Measurements from ENCODE around the gene NFATC2.
"Not testable (repeated sequence)": the region's sequence is repeated elsewhere in the genome, so short reads cannot be mapped to it uniquely, and the experiment has no call there.

Gene NFATC2

GRCh38 chr20:51553897-51554486 lies 11.5 kb upstream of the NFATC2 start:
- H3K9me3 ChIP-seq (ENCODE audit: control insufficient read depth, insufficient read depth, low read length), result no peaks in the 10 kb centered on the region
- H3K9ac ChIP-seq (ENCODE audit: low read depth, low read length), result no peak overlapping the region
- H3K27ac ChIP-seq (ENCODE audit: low read depth, low read length), result no peak overlapping the region
- peaks cover 2% of the 10 kb centered on the region for H3K27me3 ChIP-seq (ENCODE audit: control insufficient read depth, insufficient read depth, low read length)
- H3K4me3 ChIP-seq (ENCODE audit: low read depth, low read length), result no peak overlapping the region
- no peaks in the 10 kb centered on the region for H3K36me3 ChIP-seq (ENCODE audit: control insufficient read depth, insufficient read depth, low read length)
- no peaks in the 10 kb centered on the region for H3K4me1 ChIP-seq (ENCODE audit: control insufficient read depth, insufficient read depth, low read length)

GRCh38 chr20:51551186-51551585 lies 8.7 kb upstream of the NFATC2 start:
- H3K36me3 ChIP-seq (ENCODE audit: control insufficient read depth, insufficient read depth, low read length), result no peaks in the 10 kb centered on the region
- H3K9ac ChIP-seq (ENCODE audit: low read depth, low read length), result no peak overlapping the region
- H3K27ac ChIP-seq (ENCODE audit: low read depth, low read length), result no peak overlapping the region
- no peaks in the 10 kb centered on the region for H3K9me3 ChIP-seq (ENCODE audit: control insufficient read depth, insufficient read depth, low read length)
- H3K4me1 ChIP-seq (ENCODE audit: control insufficient read depth, insufficient read depth, low read length), result no peaks in the 10 kb centered on the region
- H3K27me3 ChIP-seq (ENCODE audit: control insufficient read depth, insufficient read depth, low read length), result peaks cover 19% of the 10 kb centered on the region
- H3K4me3 ChIP-seq (ENCODE audit: low read depth, low read length), result no peak overlapping the region

GRCh38 chr20:51549474-51549873 lies 7.0 kb upstream of the NFATC2 start:
- Histone ChIP-seq H3K4me3 (ENCODE audit: low read depth, low read length) (no peak overlapping the region), H3K4me1 (ENCODE audit: control insufficient read depth, insufficient read depth, low read length) (no peaks in the 10 kb centered on the region), H3K36me3 (ENCODE audit: control insufficient read depth, insufficient read depth, low read length) (no peaks in the 10 kb centered on the region), H3K9me3 (ENCODE audit: control insufficient read depth, insufficient read depth, low read length) (no peaks in the 10 kb centered on the region), H3K27ac (ENCODE audit: low read depth, low read length) (no peak overlapping the region), H3K9ac (ENCODE audit: low read depth, low read length) (no peak overlapping the region), H3K27me3 (ENCODE audit: control insufficient read depth, insufficient read depth, low read length) (peaks cover 35% of the 10 kb centered on the region)

GRCh38 chr20:51547951-51548350 lies 5.4 kb upstream of the NFATC2 start:
- Histone ChIP-seq H3K9ac (ENCODE audit: low read depth, low read length) (no peak overlapping the region), H3K4me1 (ENCODE audit: control insufficient read depth, insufficient read depth, low read length) (no peaks in the 10 kb centered on the region), H3K4me3 (ENCODE audit: low read depth, low read length) (no peak overlapping the region), H3K27ac (ENCODE audit: low read depth, low read length) (no peak overlapping the region), H3K27me3 (ENCODE audit: control insufficient read depth, insufficient read depth, low read length) (peaks cover 50% of the 10 kb centered on the region), H3K36me3 (ENCODE audit: control insufficient read depth, insufficient read depth, low read length) (no peaks in the 10 kb centered on the region), H3K9me3 (ENCODE audit: control insufficient read depth, insufficient read depth, low read length) (no peaks in the 10 kb centered on the region)

GRCh38 chr20:51545515-51545914 lies 3.0 kb upstream of the NFATC2 start:
- Histone ChIP-seq H3K27ac (ENCODE audit: low read depth, low read length) (no peak overlapping the region), H3K4me3 (ENCODE audit: low read depth, low read length) (no peak overlapping the region), H3K27me3 (ENCODE audit: control insufficient read depth, insufficient read depth, low read length) (peaks cover 57% of the 10 kb centered on the region), H3K9me3 (ENCODE audit: control insufficient read depth, insufficient read depth, low read length) (no peaks in the 10 kb centered on the region), H3K9ac (ENCODE audit: low read depth, low read length) (no peak overlapping the region), H3K4me1 (ENCODE audit: control insufficient read depth, insufficient read depth, low read length) (peaks cover 6% of the 10 kb centered on the region; the same call in 1 of the 2 replicates), H3K36me3 (ENCODE audit: control insufficient read depth, insufficient read depth, low read length) (no peaks in the 10 kb centered on the region)

- Histone ChIP-seq H3K4me3 (ENCODE audit: low read depth, low read length) (no peak overlapping the region), H3K36me3 (ENCODE audit: control insufficient read depth, insufficient read depth, low read length) (no peaks in the 10 kb centered on the region), H3K9ac (ENCODE audit: low read depth, low read length) (no peak overlapping the region), H3K27ac (ENCODE audit: low read depth, low read length) (no peak overlapping the region), H3K9me3 (ENCODE audit: control insufficient read depth, insufficient read depth, low read length) (no peaks in the 10 kb centered on the region), H3K27me3 (ENCODE audit: control insufficient read depth, insufficient read depth, low read length) (peaks cover 57% of the 10 kb centered on the region), H3K4me1 (ENCODE audit: control insufficient read depth, insufficient read depth, low read length) (peaks cover 6% of the 10 kb centered on the region; the same call in 1 of the 2 replicates)
These were observed 886 bp upstream of the NFATC2 start for GRCh38 chr20:51543422-51543788.

GRCh38 chr20:51542033-51542570 lies 417 bp downstream of the NFATC2 start:
- H3K36me3 ChIP-seq (ENCODE audit: control insufficient read depth, insufficient read depth, low read length), result no peaks in the 10 kb centered on the region
- H3K4me3 ChIP-seq (ENCODE audit: low read depth, low read length), result peak overlapping the region; percentile 50
- H3K4me1 ChIP-seq (ENCODE audit: control insufficient read depth, insufficient read depth, low read length), result peaks cover 6% of the 10 kb centered on the region; the same call in 1 of the 2 replicates
- H3K27me3 ChIP-seq (ENCODE audit: control insufficient read depth, insufficient read depth, low read length), result peaks cover 47% of the 10 kb centered on the region
- H3K9ac ChIP-seq (ENCODE audit: low read depth, low read length), result no peak overlapping the region
- H3K9me3 ChIP-seq (ENCODE audit: control insufficient read depth, insufficient read depth, low read length), result no peaks in the 10 kb centered on the region
- H3K27ac ChIP-seq (ENCODE audit: low read depth, low read length), result no peak overlapping the region

GRCh38 chr20:51541189-51542032 lies 1.1 kb downstream of the NFATC2 start:
- Histone ChIP-seq H3K27ac (ENCODE audit: low read depth, low read length) (no peak overlapping the region), H3K9me3 (ENCODE audit: control insufficient read depth, insufficient read depth, low read length) (no peaks in the 10 kb centered on the region), H3K4me1 (ENCODE audit: control insufficient read depth, insufficient read depth, low read length) (peaks cover 6% of the 10 kb centered on the region; the same call in 1 of the 2 replicates), H3K27me3 (ENCODE audit: control insufficient read depth, insufficient read depth, low read length) (peaks cover 40% of the 10 kb centered on the region), H3K4me3 (ENCODE audit: low read depth, low read length) (peak overlapping the region; percentile 50; the same call in 1 of the 2 replicates), H3K9ac (ENCODE audit: low read depth, low read length) (no peak overlapping the region), H3K36me3 (ENCODE audit: control insufficient read depth, insufficient read depth, low read length) (no peaks in the 10 kb centered on the region)

- Histone ChIP-seq H3K27ac (ENCODE audit: low read depth, low read length) (no peak overlapping the region), H3K9ac (ENCODE audit: low read depth, low read length) (no peak overlapping the region)
These were observed 1.9 kb downstream of the NFATC2 start for GRCh38 chr20:51540580-51540979.

GRCh38 chr20:51540074-51540473 lies 2.4 kb downstream of the NFATC2 start:
- H3K27me3 ChIP-seq (ENCODE audit: control insufficient read depth, insufficient read depth, low read length), result peaks cover 28% of the 10 kb centered on the region
- not testable (repeated sequence) for H3K36me3 ChIP-seq (ENCODE audit: control insufficient read depth, insufficient read depth, low read length); H3K4me3 ChIP-seq (ENCODE audit: low read depth, low read length); H3K27ac ChIP-seq (ENCODE audit: low read depth, low read length); H3K4me1 ChIP-seq (ENCODE audit: control insufficient read depth, insufficient read depth, low read length); H3K9ac ChIP-seq (ENCODE audit: low read depth, low read length); H3K9me3 ChIP-seq (ENCODE audit: control insufficient read depth, insufficient read depth, low read length)

More at GRCh38 chr20:51540580-51540979, 1.9 kb downstream of the NFATC2 start:
- peaks cover 6% of the 10 kb centered on the region; the same call in 1 of the 2 replicates for H3K4me1 ChIP-seq (ENCODE audit: control insufficient read depth, insufficient read depth, low read length)
- H3K9me3 ChIP-seq (ENCODE audit: control insufficient read depth, insufficient read depth, low read length), result no peaks in the 10 kb centered on the region
- peaks cover 33% of the 10 kb centered on the region for H3K27me3 ChIP-seq (ENCODE audit: control insufficient read depth, insufficient read depth, low read length)
- no peak overlapping the region for H3K4me3 ChIP-seq (ENCODE audit: low read depth, low read length)
- H3K36me3 ChIP-seq (ENCODE audit: control insufficient read depth, insufficient read depth, low read length), result no peaks in the 10 kb centered on the region
